ENCODE results near the gene CPTP. TPM values are rescaled to one million over a fixed set of nuclear protein-coding genes. Genes with fewer than 3 reads are reported as not detected.

CPTP gene
- total RNA-seq, 1 donor from 2014 or later, result 10.8 TPM

- FAIRE-seq (no peak), DNase-seq (ENCODE audit: low read depth) (no peak)
- peak overlapping the region; percentile 99 for H3K4me3 ChIP-seq (ENCODE audit: low read depth, low read length)
- no peaks in the 10 kb centered on the region for H3K27me3 ChIP-seq (ENCODE audit: control insufficient read depth, insufficient read depth, low read length)
- TF ChIP-seq CTCF (IDR thresholded peaks at IDR 0.05; ENCODE audit: insufficient read depth, low read length, severe bottlenecking), result no peak
- peaks cover 14% of the 10 kb centered on the region for H3K36me3 ChIP-seq (ENCODE audit: control insufficient read depth, insufficient read depth, low read length)
Observed at GRCh38 chr1:1325288-1326074, 879 bp downstream of the CPTP start.

- peaks cover 13% of the 10 kb centered on the region for H3K36me3 ChIP-seq (ENCODE audit: control insufficient read depth, insufficient read depth, low read length)
- peak overlapping the region; percentile 99 for H3K4me3 ChIP-seq (ENCODE audit: low read depth, low read length)
- no peak for FAIRE-seq
- TF ChIP-seq CTCF (IDR thresholded peaks at IDR 0.05; ENCODE audit: insufficient read depth, low read length, severe bottlenecking), result no peak
- no peak for DNase-seq (ENCODE audit: low read depth)
- no peaks in the 10 kb centered on the region for H3K27me3 ChIP-seq (ENCODE audit: control insufficient read depth, insufficient read depth, low read length)
Observed at GRCh38 chr1:1326075-1326605, 1.5 kb downstream of the CPTP start.

GRCh38 chr1:1327291-1327690 is 2.7 kb downstream of the CPTP start:
- DNase-seq (ENCODE audit: low read depth) (no peak), FAIRE-seq (no peak)
- Histone ChIP-seq H3K4me3 (ENCODE audit: low read depth, low read length) (no peak overlapping the region), H3K36me3 (ENCODE audit: control insufficient read depth, insufficient read depth, low read length) (peaks cover 9% of the 10 kb centered on the region), H3K27me3 (ENCODE audit: control insufficient read depth, insufficient read depth, low read length) (no peaks in the 10 kb centered on the region)
- no peak for TF ChIP-seq CTCF (IDR thresholded peaks at IDR 0.05; ENCODE audit: insufficient read depth, low read length, severe bottlenecking)

- peaks cover 7% of the 10 kb centered on the region for H3K36me3 ChIP-seq (ENCODE audit: control insufficient read depth, insufficient read depth, low read length)
- H3K27me3 ChIP-seq (ENCODE audit: control insufficient read depth, insufficient read depth, low read length), result no peaks in the 10 kb centered on the region
- H3K4me3 ChIP-seq (ENCODE audit: low read depth, low read length), result no peak overlapping the region
- no peak for TF ChIP-seq CTCF (IDR thresholded peaks at IDR 0.05; ENCODE audit: insufficient read depth, low read length, severe bottlenecking)
- DNase-seq (ENCODE audit: low read depth) (no peak), FAIRE-seq (no peak)
Observed at GRCh38 chr1:1328254-1328653, 3.7 kb downstream of the CPTP start.

- DNase-seq (ENCODE audit: low read depth), result no peak
- peak; percentile 97 for FAIRE-seq
- Histone ChIP-seq H3K4me3 (ENCODE audit: low read depth, low read length) (no peak overlapping the region), H3K27me3 (ENCODE audit: control insufficient read depth, insufficient read depth, low read length) (no peaks in the 10 kb centered on the region), H3K36me3 (ENCODE audit: control insufficient read depth, insufficient read depth, low read length) (peaks cover 7% of the 10 kb centered on the region)
- no peak for TF ChIP-seq CTCF (IDR thresholded peaks at IDR 0.05; ENCODE audit: insufficient read depth, low read length, severe bottlenecking)
Observed at GRCh38 chr1:1329304-1330210, 5.0 kb downstream of the CPTP start.

All from bronchial epithelial cell (primary cell).